HG03575 (cell line): Measurements from ENCODE around the gene SLC16A2.

Experiments used
- ATAC-seq: cut with Tn5 transposase; IDR thresholded peaks from one replicate; pipeline ENCODE4 v1.9.1; 2021; ENCODE audit not compliant: unreplicated experiment, insufficient number of reproducible peaks, low FRiP score; ENCODE audit errors: extremely low read depth

SLC16A2 gene

GRCh38 chrX:74527350-74527749 is 106.1 kb downstream of the SLC16A2 start:
- ATAC-seq = no peak

DNA sequence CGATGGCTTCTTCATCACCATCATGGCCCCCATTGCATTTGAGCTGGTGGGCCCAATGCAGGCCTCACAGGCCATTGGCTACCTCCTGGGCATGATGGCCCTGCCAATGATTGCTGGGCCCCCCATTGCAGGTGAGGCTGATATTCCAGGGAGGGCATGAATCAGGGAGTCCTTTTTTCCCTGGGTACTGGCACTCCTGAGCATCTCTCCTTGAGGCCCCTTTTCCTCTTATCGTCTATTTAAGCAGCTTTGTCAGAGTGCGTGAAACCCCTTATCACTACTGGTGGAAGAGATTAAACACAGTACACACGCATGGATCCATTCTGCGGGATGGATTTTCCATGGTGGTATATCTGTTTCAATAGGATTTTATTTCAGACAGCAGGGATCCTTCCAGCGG is 108.0 kb downstream of the SLC16A2 start:
- ATAC-seq = no peak

DNA sequence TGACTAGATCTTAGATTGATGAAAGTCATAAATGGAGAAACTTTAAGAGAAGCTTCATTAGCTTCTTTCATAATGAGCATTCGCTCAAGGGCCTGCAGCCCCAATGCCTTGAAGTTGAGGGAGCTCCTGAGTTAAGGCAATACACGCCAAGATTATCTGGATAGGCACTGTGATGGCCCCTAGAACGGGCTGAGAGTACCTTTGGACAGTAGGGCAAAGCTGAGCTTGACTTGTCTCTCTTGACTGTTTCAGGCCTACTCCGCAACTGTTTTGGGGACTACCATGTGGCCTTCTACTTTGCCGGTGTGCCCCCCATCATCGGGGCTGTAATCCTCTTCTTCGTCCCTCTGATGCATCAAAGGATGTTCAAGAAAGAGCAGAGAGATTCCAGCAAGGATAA is 109.8 kb downstream of the SLC16A2 start:
- ATAC-seq = no peak

DNA sequence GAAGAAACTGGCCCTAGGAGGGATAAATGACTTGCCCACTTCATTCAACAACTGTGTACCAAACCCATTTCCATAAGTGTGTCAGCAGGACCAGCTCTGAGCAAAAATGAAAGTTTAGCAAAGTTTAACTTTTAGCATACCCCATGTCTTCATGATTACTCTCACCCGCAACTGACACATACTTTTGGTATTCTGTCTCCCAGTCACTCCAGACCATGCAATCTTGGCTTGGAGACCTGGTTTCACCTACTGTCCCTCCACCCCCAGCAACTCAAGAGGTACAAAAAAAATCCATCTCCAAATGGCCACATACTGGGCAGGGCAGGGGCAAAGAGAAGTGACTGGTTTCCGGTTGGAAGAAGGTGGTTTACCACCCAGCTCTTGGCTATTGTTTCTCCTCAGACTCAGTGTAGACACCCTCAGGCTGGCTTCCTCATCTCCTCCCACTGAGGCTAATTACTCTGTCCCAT is 113.3 kb downstream of the SLC16A2 start:
- peak; percentile 42 for ATAC-seq

- ATAC-seq = no peak
Observed at GRCh38 chrX:74535086-74535407, 113.8 kb downstream of the SLC16A2 start.

- no peak for ATAC-seq
Observed at GRCh38 chrX:74535408-74536151, 114.3 kb downstream of the SLC16A2 start.

- no peak for ATAC-seq
Observed at GRCh38 chrX:74536152-74536831, 115.0 kb downstream of the SLC16A2 start.

- ATAC-seq = no peak
Observed at GRCh38 chrX:74536832-74537371, 115.6 kb downstream of the SLC16A2 start.

GRCh38 chrX:74540635-74541249 is 119.4 kb downstream of the SLC16A2 start:
- no peak for ATAC-seq

DNA sequence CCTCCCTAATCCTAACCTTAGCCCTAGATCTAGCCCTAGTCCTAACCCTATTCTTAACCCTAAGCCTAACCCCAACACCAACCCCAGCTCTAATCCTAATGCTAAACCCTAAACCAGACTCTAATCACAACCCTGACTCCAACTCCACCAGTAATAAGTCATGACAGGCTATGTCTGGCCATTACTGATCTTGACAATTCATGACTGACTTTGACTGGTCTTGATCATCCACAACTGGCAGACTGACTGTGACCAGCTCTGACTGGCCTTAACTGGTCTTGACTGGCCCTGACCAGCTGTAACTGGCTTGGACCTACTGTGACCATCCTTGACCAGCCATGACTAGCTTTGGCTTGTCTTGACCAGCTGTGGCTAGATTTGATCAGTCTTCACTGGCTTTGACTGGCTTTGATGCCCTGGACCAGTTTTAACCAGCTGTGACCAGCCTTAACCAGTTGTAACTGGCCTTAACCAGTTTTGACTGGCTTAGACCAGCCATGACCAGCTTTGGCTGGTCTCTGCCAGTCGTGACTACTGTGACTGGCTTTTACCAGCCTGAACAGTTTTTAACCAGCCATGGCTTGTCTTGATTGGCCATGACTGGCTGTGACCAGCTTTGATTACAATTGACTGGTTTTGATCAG is 124.7 kb downstream of the SLC16A2 start:
- ATAC-seq = no peak

DNA sequence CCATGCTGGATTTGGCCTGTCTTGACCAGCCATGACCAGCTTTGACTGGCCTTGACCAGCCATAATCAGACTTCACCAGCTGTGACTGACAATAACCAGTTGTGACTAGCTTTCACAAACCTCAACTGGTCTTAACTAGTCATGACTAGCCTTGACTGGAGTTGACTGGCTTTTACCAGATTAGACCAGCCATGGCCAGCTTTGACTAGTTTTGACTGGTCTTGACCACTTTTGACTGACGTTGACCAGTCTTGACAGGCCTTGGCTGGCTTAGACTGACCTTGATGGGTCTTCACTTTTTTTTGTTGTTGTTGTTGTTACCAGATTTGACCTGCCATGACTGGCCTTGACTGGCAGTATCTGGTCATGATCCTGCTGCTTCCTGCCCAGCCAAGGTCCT is 125.7 kb downstream of the SLC16A2 start:
- no peak for ATAC-seq

- ATAC-seq = peak; percentile 42
Observed at GRCh38 chrX:74550295-74550802, 129.1 kb downstream of the SLC16A2 start.

GRCh38 chrX:74551934-74552333 is 130.6 kb downstream of the SLC16A2 start:
- ATAC-seq = no peak

- no peak for ATAC-seq
Observed at GRCh38 chrX:74557378-74557777, 136.1 kb downstream of the SLC16A2 start.

DNA sequence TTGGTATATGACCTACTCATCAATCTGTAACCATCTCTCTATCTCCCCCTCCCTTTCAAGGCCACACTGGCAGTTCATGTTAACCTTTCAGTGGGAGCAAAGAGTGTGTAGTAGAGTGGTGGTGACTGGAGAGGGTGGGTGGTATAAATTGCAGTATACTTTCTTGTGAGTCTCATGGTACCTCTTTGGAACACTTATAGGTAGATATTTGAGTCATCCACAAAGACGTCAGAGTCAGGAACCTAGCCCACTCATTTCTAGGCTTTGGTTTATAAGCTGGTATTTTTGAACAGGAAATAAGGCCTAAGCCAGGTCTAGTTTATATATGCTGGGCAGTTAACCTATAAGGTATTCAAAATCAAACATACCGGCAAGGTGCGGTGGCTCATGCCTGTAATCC is 156.8 kb downstream of the SLC16A2 start:
- no peak for ATAC-seq

- no peak for ATAC-seq
Observed at GRCh38 chrX:74579597-74580198, 158.4 kb downstream of the SLC16A2 start.
